HT-29 (cell line): ENCODE measurements around the gene CRIP2. TPM values are rescaled to one million over a fixed set of nuclear protein-coding genes. Genes with fewer than 3 reads are reported as not detected.

Source experiments
- DNase-seq: peaks from one replicate; pipeline ENCODE4 v3.0.0-alpha.2; 2015; ENCODE audit warnings: low spot score
- total RNA-seq: library from RNA; depleted of rRNA; stranded (reverse); fragments of >200 nt; shearing (Covaris generic); gene quantifications from 2 replicates; pipeline ENCODE4 v1.2.3, GENCODE V29; 2014

The CRIP2 gene
- total RNA-seq, 1 experiment from 2014 or later, result 274 TPM

DNA sequence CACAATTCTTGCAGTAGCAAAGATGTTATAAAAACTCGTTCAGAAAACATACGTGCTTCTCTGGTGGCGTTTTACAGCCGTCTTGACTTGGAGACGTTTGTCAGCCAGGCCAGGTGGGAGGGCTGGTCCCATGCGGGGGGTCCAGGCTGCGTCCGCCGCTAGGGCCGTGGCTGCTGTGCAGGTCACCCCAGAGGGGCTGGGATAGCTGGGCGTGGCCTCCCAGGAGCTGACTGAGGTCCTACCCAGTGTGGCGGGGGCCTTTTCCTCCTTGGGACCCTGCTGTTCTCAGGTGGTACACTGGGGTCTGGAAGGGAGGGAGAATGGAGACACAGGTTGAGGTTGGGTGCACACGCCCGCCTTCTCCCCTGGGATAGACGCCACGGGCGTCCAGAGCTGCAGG lies 29.8 kb upstream of the CRIP2 start:
- DNase-seq, result no peak

DNA sequence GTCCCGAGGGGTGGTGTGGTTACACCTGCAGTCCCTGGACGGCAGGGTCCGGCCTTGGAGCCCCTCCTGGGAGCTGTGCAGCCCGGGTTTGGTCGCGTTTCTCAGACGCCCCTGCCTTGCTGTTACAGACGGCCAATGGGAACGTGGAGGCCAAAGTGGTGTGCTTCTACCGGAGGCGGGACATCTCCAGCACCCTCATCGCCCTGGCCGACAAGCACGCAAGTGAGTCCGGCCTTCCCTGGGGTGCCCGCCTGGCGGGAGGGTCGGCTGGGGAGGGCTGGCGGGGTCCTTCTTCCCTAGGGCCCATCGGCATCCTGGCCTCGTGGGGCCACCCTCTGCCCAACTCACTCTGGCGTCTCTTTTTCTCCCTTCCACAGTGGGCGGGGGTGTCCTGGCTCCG lies 29.3 kb upstream of the CRIP2 start:
- no peak for DNase-seq

DNA sequence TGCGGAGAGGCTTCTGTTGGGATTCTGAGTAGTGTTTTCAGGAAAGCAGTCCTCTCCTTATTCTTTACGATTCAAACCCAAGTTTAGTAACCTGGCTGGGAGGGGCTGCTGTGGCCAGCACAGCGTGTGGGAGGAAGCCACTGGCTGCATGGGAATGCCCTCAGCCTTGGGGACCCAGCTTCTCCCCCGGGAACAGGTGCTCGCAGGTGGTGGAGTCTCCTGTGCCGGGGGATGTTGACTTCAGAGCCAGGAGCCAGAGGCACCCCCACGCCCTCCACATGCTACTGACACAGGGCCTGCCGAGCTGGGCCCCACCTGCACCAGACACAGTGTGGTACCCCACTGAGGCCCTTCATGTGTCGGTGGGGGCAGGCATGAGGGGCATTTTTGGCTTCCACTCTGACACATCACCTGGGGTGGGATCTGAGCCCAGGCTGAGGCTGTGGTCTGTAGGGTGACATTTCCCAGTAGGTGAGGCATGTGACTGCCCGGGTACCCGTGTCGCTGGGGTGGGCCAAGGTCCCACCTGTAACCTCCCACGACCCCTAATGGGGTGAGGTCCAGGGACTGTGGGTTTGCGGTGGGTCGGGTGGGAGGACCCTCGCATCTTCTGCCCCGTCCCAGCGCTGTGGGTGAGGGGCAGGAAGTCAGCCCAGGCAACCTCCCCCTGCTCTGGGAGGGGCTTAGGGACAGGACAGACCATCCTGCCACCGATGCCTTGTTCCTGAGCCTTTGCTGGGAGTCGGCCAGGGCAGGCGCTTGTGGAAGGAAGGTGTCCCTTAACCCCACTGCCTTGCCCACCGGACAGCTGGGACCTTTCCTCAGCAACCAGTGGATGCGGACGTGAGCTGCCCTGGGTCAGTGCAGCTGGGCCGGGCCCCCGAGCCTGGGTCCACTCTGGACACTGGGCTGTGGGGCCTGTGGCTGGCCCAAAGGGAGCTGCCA lies 28.4 kb upstream of the CRIP2 start:
- DNase-seq, result no peak

DNA sequence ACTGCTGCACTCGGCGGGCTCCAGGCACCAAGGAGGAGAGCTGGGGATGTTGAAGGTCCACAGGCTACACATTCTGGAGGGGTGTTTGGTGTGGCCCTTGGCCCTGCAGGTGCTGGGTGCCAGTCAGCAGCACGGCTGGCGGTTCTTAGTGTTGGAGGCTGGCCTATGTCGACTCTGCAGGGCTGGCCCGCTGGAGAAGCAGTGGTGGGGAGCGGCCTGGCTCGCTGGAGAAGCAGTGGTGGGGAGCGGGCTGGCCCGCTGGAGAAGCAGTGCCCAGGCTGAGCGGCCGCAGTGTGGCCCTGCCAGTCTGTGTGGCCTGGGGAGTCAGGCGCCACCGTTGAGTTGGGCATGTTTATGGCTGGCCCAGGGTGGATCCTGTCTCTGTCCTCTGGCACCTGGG lies 27.6 kb upstream of the CRIP2 start:
- no peak for DNase-seq

DNA sequence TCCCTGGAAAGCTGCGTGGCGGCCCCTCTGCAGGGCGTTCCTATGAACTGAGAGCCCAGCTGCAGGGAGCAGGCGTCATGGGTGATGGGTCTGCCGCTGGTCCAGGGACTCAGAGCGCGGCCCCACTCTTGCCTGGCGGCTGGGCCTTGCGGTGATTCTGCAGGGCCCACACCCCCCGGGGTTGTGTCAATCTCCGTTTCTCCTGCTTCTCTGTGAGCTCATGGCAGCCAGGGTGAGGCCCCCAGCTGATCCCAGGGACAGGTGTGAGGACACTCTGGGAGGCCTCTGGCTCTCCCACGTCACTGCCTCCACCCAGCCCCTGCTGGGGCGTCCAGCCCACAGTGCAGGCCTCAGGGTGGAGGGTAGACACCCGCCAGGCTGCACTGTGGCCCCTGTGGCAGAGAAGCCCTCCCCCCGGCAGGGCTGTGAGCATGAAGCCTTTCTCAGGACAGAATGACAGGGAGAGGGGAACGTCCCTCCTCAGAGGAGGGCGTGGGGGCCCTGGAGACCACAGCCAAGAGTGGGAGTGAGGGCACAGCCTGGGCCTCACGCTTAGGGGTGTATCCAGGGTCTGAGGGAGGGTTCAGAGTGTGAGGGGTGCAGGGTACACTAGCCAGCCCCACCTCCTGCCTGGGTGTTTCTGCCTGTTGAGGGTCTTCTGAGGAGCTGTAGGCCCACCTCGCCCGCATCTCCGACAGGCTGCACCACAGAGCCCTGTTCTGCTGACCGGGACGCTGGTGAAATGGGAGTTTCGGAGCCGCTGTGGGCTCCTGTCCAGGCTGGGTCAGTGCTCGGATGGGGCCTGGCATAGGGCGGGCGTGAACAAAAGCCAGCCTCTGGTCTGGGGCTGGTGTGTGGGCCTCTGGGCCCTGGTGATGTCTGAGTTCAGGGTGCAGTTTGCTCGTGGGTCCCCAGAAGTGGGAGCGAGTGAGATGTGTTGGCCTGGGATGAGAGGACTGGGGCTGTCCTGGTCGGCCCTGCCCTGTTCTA lies 26.7 kb upstream of the CRIP2 start:
- no peak for DNase-seq

DNA sequence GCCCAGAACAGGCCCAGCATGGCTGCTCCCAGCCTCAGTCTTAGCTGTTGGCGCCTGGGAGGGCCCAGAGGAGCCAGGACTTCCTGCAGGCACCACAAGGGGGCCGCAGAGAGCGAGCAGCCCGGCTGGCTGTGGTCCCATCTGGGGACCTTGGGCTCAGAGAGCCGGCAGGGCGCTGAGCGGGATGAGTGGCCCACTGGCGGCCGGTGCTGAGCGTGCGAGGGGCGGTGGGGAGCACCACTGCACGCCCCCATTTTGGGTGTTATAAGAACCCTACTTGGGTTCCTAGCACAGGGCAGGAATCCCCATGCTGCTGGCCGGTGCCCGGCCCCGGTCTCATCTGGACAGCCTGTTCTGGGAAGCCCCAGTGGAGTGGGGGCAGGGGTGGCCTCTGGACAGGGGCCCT lies 25.9 kb upstream of the CRIP2 start:
- peak; percentile 57 for DNase-seq

DNA sequence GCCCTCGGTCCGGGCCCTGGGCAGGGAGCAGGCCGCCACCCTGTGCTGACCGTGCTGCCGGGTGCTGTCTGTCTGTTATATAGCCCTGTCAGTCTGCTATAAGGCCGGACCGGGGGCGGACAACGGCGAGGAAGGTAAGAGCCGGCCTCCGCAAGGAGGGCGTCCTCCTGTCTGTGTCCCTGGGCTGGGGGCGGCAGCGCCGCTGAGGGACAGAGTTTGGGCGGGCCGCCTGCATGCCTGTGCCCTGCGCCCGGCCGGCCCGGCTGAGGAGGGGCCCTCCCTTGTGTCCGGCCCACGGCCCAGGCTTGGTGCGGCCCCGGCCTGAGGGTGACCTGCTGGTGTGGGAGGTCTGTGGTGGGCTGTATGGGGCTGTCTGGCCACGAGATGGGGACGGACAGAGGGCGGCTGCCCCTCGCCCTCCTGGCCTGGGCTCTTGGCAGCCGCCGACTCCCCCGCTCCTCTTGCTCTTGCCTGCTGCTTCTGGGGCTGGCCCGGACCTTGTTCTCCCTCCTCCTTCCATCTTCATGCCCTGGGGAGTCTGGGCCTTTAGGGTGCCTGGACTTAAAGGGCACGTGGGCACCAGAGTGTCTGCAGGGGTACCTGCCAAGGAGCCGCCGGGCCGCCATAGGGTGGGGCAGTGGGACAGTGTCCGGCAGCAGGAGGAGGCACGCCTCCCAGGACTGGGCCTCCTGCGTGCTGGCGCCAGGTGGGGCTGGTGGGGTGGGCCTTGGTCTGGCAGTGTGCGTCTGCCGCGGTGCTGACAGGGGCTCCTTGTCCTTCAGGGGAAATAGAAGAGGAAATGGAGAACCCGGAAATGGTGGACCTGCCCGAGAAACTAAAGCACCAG lies 25.1 kb upstream of the CRIP2 start:
- no peak for DNase-seq

DNA sequence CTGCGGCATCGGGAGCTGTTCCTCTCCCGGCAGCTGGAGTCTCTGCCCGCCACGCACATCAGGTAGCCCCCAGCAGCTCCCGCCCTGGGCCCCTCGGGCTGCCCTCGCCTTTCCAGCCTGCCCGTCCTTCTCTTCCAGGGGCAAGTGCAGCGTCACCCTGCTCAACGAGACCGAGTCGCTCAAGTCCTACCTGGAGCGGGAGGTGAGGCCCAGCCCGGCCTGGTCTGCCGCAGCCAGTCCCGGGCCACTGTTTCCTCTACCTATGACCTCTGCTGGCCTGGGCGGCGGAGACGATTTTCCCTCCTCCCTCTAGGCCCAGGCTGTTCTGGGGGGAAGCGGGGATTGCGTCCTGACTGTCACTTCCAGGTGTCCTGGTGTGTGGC lies 24.5 kb upstream of the CRIP2 start:
- DNase-seq, result no peak

DNA sequence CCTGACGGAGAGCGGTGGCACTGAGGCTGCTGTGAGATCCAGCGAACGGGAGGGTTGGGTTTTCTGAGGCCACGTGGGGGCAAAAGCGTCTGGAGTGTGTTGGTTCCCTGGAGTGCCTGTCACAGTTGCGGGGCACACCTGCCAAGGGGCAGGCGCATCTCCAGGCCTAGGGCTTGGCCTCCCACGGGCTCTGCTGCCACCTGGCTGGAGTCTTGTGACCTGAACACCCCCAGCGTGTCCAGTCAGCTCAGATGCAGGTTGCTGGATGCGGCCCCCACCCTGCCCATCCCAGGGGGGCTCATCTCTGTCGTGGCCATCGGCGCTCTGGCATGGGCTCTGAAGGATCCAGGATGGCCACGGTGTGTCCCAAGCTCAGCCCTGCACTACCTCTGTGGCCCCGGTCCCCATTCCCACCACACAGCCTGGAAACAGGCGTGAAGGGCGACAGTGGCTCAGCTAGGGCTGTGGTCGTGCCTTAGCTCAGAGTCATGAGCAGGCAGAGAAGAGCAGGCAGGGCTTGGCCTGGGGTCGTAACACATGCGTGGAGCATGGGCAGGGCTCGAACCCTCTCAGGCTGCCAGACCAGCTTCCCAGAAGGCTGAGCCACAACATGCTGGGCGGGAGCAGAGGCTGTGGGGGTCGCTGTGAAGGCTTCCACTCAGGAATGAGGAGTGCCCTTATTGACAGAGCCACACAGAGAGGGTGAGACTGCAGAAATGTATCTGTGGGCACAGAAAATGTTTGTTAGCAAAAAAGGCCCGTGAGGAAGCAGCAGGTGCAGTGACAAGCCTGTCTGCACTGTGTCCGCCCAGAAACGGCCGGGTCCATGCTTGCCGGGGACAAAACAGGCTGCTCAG lies 23.5 kb upstream of the CRIP2 start:
- DNase-seq, result no peak

DNA sequence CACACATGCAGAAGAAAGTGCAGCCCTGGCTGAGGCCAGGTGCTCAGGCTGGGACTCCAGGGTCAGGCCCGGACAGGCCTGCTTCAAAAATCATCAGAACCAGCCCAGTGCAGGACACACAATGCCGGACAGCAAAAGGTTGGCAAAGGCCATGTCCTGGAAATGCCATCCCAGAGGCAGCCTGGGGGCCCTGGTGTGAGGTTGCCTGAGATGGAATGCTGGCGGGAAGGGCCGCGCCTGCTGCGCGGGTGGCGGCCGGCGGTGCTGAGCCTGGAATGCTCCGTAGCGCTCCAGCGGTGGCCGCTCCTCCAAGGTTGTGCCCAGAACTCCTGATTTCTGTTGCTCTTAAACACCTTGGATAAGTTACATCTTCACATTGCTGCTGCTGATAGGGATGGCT lies 21.7 kb upstream of the CRIP2 start:
- DNase-seq, result no peak

DNA sequence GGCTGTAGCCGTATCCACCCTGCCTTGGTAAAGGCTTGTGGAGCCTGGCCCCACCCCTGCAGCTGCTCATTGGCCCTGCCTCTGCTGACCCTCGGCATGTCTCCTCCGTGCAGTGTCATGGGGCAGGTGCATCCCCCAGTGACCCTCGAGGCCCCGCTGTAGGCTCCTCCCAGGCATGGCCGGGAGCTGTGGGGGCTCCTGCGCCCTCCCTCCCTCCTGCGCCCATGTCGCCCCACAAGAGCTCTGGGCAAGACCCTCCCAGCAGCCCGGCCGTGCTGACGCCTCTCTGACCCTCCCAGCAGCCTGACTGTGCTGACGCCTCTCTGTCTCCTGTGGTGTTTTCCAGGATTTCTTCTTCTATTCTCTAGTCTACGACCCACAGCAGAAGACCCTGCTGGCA lies 20.8 kb upstream of the CRIP2 start:
- no peak for DNase-seq

DNA sequence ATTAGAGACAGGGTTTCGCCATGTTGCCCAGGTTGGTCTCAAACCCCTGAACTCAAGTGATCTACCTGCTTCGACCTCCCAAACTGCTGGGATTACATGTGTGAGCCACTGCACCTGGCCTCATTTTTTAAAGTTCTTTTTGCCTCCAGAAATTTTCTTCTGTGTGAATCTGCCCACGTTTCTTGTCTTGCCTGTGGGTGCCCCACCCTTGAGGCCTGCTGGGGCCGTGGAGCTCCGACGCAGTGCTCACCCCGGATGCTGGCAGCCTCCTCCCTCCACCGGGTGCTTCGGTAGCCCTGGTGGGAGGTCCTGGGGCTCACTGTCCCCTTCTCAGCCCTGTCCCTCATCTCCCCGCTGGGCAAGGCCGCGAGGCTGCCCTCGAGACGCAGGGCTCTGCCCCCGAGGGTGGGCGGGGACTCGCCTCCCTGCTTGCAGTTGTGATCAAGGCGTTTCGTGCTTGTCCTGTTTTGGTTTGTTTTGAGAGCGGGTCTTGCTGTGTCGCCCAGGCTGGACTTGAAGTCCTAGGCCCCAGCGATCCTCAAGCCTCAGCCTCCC lies 19.5 kb upstream of the CRIP2 start:
- DNase-seq, result no peak

DNA sequence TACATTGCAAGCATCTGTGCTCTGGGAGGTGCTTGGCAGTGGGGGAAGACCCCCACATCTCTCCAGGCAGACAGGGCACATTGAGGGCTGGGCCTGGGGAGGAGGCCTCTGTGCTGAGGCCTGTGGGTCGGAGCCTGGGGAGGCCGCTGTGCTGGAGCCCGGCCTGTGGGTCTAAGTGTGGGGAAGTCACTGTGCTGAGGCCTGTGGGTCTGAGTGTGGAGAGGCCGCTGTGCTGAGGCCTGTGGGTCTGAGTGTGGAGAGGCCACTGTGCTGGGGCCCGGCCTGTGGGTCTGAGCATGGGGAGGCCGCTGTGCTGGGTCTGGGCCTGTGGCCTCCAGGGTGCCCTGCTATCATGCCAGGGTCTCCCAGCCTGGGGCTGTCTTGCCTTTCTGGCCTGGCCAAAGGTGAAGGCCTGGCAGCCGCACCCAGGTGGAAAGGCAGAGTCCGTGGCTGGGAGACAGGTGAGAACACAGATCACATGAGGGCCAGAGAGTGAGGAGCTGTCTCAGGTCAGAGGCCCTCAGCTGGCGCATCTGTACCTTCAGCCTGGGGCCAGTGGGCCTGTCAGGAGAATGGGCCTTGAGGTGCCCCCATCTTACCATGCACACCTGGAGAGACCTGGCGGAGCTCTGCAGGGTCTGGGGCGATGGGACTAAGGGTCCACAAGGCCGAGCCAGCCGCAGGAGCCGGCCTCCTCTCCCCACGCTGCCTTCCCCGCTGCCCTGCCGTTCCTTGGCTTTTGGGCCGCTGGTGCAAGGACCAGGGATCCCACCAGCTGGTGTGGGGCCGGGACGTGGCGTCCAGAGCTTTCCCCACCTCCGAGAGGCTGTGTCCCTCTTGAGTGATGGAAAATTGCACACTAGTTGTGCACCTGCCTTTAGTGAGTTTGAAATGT lies 18.6 kb upstream of the CRIP2 start:
- DNase-seq, result no peak

DNA sequence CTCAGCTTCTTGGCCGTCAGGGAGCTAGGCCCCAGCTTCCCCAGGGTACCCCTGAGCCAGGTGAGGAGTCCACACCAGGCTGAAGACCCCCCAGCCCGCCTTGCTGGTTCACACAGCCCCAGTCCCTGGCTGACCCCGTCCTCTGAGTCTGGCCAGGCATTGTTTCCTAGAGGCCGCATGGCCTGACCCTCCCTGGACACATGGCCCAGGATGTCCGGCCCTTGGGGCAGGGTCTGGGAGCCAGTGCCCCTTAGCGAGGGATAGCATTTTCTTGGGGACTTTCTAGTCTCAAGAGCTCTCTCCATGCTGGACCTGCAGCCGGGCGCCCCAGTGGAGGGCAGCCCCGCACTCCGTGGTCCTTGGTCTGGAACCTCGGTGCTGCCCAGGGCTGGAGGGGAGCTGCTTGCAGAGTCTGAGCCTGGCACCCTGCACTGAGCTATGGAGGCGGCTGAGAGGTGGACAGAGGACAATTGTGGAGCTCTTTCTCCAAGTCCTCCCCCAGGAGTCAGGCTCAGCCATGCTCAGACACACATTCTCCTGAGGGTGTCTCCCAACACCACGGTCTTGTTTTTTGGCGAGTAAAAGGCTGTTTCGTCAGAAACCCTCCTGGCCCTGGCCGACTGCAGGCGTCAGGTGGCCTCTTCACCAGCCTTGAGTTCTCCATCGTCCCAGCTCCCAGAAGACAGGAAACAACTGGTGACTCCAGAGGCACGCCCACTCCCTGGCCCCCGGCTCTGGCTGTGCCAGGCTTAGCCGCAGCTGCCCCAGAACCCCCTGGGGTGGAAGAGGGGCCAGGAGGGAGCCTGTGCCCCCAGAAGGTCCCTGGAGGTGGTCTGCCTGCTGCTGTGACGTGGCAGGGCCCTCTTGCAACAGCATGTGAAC lies 17.6 kb upstream of the CRIP2 start:
- DNase-seq, result no peak

DNA sequence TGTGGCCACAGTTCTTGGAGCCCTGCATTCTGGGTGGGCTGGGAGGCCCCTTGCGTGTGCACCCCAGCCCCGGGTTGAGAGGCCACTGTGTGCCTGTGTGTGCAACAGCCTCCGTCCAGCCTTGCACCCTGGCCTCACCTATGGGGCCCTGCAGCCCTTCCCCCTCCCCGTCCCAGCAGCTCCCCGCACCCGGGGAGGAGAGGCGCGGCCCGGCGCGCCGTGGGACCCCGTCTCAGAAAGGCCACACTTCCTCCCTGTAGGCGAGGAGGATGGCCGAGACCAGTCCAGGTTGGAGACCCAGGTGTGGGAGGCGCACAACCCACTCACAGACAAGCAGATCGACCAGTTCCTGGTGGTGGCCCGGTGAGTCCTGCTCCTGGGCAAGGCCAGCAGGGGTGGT lies 16.6 kb upstream of the CRIP2 start:
- no peak for DNase-seq

DNA sequence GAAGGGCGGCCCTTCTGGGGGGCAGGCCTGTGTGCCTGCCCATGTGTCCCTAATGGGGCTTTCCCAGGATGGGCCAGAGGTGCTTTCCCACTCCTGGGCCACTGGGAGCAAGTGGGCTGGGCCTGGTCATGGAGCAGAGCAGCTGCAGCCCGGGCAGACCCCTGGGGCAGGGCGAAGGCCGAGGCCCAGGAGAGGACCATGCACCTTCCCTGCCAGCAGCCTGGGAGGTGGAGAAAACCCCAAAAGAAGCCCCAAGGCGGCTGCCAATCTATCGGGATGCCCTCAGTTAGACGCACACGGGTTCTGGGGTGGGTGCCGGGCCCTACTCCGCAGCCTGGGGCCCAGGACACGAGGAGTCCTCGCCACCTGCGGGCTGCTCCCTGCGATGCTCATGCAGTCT lies 16.1 kb upstream of the CRIP2 start:
- no peak for DNase-seq

DNA sequence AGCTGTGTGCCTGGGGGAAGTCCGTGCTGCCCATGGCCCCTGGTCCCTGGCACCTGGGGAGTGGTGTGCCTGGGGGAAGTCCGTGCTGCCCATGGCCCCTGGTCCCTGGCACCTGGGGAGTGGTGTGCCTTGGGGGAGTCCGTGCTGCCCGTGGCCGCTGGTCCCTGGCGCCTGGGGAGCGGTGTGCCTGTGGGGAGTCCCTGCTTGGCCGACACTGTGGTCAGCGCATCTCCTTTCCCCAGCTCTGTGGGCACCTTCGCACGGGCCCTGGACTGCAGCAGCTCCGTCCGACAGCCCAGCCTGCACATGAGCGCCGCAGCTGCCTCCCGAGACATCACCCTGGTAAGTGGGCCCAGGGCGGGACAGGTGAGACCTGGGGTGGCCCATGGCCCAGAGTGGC lies 14.5 kb upstream of the CRIP2 start:
- no peak for DNase-seq

DNA sequence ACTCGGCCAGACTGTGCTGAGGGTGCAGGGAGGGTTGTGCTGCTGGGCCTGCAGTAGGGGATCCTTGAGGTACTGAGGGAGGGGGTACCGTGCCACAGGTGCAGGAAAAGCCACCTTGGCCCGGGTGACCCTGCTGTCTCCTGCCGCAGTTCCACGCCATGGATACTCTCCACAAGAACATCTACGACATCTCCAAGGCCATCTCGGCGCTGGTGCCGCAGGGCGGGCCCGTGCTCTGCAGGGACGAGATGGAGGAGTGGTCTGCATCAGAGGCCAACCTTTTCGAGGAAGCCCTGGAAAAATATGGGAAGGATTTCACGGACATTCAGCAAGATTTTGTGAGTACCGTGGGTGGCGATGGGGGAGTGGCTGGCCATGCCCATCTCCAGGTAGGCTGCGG lies 14.0 kb upstream of the CRIP2 start:
- no peak for DNase-seq
